Hematopoietic multipotent progenitor cell treated with erythropoietin and hydrocortisone succinate and interleukin-3 and kit ligand, for 15 days (in vitro differentiated cells): ENCODE results near the gene EEF2.
"Not testable (repeated sequence)": the region's sequence is repeated elsewhere in the genome, so short reads cannot be mapped to it uniquely, and the experiment has no call there.

ENCODE experiments used
- DNase-seq: peaks from one replicate; pipeline ENCODE4 v3.0.0-alpha.2; 2015; ENCODE audit warnings: low spot score

Gene EEF2

DNA sequence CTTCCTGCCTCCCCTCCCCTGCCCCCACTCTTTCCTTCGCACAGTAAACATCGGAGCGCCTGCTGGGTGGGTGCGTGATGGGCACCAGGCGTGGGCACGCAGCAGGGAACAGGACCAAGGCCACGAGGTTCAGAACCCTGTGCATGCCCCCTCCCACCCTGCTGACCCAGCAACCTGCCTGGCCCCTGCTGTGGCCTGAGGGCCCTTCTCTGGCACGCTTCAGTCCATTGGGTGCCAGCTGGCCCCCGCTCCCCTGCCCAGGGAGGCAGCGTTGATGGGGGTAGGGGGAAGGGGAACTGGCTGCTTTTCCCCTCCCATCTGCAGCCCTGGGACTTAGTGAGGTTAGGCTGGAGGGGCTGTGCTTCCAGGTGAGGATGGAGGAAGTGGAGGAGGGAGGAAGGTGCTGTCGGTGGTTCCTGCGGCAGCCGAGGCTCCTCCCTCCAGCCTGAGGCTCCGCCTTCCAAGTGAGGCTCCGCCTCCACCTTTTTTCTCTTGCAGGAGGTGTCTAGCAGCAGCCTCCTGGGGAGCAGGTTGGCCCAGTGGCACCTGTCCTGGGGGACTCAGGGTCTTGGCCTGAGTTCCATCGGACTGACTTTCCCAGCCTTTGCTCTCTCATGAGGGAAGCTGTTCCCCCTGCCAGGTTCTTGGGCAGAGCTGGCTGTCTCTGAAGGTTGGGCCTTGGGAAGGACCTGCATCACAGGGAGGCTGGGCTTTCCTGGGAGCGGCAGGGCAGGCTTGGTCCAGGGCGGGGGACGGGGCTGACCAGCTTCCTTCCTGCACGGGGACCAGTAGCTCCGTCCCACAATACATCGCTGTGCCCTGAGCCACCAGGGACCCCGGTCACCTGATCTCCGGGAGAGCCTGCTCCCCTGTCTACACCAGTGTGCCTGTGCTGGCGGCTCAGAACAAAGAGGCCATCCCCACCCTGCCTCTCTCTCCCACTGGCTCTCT is 29.6 kb upstream of the EEF2 start:
- DNase-seq = peak; percentile 48

DNA sequence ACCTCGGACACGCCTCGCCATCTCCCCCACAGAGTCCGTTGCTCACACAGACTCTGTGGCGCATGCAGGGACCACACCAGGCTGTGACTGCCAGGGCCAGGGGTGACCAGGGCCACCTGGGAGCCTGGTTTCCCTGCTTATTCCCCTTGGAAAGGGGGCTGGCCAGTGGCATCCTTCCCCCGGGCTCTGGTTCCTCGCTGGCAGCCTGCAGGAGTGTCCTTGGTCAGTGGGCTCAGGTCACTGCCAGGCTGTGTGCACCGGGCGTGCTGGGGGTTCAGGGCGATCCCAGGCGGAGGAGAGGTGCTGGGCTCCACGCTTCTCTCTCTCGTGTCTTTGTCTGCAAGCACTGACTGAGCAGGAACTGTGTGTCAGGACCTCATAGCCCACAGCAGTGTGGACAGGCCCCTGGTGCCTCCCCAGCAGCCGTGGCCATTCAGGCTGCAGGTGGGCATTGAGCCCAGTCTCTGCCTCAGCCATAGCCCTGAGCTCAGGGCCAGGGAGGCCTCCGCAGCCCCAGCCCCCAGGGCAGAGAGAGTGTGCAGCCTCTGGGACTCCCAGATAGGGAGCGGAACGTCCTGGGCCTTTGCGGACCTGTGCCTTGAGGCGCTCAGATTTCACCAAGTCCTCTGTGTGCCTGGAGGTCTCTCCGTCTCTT is 28.8 kb upstream of the EEF2 start:
- no peak for DNase-seq

DNA sequence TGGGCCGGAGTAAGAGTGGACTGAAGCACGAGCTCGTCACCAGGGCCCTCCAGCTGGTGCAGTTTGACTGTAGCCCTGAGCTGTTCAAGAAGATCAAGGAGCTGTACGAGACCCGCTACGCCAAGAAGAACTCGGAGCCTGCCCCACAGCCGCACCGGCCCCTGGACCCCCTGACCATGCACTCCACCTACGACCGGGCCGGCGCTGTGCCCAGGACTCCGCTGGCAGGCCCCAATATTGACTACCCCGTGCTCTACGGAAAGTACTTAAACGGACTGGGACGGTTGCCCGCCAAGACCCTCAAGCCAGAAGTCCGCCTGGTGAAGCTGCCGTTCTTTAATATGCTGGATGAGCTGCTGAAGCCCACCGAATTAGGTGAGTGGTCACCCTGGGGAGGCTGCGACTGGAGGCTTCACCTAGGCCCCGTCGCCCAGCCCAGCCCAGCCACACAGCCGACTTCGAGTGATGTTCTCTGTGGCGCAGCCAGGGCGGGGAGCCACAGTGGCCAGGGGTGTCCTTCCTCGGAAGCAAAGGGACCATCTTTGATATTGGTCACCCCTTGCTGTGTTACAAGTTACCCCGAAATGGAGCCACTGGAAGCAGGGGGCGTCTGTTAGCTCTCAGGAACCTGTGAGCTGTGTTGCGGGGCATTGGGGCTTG is 27.8 kb upstream of the EEF2 start:
- DNase-seq = no peak

DNA sequence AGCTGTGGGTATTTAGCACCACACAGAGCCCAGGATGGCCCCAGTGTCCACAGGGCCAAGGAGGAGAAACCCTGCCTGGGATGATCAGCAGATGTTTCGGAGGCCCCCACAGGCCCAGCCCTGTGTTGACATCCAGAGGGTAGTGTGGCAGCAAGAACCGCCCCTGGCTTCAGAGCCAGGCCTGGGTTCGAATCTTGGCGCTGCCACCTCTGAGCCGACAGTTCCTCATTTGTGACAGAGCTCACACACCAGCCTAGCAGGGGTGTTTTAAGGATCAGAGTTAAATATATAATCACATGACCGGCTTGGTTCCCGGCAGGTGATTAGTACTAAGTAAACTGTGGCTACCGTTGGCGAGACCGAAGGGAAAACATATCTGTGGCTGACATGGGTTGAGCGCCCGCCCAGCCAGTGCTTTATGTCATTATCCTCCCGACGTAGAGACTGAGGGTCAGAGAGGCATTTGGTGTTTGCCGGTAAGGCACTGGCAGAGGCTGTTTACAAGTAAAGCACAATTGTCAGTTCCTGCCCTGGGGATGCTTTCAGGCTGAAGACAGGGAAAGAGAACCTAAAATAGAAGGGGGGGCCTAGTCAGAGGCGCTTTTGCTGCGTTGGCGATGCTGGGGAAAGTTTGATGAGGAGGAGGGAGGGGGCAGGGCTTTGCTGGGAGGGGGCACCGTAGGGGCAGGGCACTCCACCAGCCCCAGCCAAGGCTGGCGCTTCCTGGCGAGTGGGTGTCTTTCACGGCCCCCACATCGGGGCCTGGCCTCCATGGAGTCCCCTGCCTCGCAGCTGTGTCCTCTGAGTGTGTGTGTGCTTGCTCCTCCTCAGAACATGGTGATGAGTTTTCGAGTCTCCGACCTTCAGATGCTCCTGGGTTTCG is 27.1 kb upstream of the EEF2 start:
- DNase-seq = no peak

DNA sequence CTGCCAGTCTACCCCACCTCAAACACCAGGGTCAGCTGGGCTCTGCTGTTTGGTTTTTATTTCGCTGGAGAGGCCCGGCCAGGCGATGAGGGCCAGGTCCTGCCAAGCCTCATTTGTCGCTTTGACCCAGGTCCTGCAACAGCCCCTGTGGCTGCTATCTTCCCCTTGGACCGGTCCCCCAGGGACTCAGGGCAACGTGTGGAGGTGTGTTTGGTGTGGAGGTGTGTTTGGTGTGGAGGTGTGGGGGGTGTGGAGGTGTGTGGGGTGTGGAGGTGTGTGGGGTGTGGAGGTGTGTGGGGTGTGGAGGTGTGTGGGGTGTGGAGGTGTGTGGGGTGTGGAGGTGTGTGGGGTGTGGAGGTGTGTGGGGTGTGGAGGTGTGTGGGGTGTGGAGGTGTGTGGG is 26.2 kb upstream of the EEF2 start:
- not testable (repeated sequence) for DNase-seq

DNA sequence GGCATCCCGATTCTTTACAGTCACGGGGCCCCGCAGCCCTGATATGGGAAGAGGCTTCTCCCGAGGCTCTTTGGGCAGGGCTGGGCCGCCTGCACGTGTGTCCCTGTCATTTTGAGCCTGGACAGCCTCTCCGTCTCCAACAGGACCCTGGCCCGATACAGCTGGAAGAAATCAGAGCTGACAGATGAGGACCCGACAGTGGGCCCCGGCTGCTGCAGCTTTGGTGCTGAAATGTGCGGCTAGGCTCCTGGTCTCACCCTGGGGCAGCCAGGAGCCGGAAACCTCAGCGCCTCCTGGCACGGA is 25.5 kb upstream of the EEF2 start:
- DNase-seq = no peak

DNA sequence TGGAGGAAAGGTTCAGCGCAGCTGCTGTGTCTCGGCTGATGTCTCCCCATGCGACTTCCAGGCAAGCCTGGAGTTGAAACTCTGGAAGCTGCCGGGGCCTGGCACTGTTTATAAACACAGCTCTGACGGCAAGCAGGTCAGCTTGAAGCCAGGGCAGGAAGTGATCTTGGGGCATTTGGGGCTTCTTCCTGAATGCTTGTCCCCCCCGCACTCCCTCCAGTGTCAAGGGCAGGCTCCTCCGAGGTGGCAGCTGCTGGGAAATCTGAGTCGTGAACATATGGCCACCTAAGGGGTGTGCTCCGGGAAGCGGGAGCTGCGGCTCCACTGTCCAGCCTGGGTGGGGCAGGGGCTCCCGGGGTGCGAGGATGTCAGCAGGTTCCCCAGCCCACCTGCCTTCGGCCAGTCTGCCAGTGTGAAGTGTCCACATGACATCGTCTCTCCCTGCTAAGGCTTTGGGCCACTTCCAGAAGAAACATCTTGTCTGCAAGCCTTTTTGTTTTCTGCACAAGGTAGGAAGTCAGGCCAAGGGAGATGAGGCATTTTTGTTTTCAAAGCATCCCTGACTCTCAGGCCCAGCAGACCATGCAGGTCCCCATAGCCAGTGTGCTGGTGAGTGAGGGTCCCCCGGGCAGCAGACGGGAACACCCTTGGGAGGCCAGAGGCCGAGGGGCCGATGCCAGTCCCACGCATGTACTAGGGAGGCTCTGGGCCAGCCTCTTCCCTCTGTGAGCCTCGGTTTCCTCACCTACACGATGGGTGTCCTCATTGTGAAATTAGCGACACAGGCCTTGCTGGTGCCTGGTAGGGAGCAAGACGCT is 24.9 kb upstream of the EEF2 start:
- DNase-seq = no peak

DNA sequence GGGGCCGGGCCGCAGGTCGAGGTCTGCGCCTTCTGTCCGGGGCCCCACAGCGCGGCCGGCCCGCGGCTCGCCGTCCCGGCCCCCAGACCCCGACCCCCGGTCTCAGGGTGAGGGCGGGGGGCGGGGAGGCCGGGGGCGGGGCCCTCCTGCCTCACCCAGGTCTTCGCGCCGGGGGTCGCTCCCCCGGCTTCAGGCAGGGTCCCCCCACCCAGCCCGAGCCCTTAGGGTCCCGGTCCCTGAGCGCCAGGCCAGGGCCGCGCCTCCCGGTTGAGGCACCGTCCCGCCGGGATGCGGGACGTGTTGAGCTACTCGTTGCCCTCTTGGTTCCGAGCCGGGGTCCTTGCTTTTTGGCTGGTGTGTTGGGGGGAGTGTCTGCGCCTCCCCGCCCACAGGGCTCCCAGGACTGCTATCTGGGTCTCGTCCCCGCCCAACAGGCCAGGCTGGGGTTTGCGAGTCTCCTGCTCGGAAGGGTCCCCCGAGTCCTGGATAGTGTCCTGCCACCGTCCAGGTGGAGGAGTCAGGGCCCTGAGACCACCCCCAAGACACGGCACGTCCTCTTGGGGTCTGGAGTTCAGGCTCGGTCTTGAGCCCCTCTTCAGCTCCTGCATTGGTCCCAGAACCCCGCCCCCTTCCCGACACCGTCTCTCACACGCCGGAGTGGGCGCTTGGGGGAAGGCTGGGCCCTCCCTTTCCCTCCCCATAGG is 22.7 kb upstream of the EEF2 start:
- DNase-seq = peak; percentile 57

DNA sequence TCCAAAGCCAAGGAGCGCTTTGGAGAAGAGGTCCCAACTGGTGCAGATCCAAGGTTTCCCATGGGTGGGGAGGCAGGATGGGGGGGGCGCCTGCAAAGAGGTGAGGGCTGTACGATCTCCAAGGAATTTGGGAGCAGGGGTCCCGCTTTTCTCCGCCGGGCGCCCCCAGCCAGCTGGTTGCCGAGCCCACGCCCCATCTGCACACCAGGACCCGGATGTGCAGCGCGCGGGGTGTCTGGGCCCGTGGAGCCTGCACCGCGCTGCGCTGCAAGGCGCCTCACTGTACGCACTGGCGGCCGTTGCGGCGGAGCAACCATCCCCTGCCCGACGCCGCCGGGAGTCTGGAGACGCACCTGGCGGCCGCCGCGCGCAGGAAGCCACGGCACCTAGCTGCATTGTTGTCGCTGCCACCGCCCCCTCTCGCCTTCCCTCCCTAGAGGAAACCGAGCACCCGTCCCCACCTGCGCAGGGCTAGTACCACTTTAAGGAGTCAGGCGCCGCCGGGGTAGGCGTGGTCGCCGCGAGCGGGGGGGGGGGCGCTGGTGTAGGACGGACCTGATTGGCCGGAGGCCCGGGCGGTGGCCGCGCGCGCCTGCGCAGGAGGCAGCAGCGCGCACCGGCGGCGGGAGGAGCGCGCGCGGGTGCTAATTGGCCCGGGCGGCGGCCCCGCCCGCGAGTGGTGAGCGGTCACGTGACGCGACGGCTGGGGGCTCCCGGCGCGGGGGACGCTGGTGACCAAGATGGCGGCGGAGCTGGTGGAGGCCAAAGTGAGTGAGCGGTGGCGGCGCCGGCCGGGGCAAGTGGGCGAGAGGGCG is 22.0 kb upstream of the EEF2 start, which contains the start of gene PIAS4:
Gene PIAS4, plus strand, starts transcription at position 716 of the 815 bp plus-strand sequence. Its CDS starts 25 bp downstream, at position 741.
- peak; percentile 97 for DNase-seq

DNA sequence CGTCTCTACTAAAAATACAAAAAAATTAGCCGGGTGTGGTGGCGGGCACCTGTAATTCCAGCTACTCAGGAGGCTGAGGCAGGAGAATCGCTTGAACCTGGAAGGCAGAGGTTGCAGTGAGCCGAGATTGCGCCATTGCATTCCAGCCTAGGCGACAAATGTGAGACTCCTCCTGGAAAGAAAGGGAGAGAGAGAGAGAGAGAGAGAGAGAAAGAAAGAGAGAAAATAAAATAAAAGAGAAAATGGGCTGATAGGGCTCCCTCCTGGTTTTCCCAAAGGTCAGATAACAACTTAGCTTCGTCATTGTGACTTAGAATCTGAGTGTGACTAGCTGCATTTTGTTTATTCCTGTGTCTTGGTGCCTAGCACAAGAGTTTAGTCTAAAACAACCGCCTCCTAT is 20.2 kb upstream of the EEF2 start:
- DNase-seq = peak; percentile 60

DNA sequence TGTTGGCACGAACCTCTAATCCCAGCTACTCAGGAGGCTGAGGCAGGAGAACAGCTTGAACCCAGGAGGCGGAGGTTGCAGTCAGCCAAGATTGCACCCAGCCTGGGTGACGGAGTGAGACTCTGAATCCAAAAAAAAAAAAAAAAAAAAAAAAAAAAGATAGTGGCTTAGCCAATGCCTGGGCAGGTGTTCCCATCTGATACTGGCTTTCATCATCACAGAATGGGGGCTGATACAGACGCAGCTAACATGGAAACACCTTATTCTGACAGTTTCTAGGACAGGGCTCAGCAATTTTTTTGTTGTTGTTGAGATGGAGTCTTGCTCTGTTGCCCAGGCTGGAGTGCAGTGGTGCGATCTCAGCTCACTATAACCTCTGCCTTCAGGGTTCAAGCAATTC is 15.5 kb upstream of the EEF2 start:
- peak; percentile 32 for DNase-seq

DNA sequence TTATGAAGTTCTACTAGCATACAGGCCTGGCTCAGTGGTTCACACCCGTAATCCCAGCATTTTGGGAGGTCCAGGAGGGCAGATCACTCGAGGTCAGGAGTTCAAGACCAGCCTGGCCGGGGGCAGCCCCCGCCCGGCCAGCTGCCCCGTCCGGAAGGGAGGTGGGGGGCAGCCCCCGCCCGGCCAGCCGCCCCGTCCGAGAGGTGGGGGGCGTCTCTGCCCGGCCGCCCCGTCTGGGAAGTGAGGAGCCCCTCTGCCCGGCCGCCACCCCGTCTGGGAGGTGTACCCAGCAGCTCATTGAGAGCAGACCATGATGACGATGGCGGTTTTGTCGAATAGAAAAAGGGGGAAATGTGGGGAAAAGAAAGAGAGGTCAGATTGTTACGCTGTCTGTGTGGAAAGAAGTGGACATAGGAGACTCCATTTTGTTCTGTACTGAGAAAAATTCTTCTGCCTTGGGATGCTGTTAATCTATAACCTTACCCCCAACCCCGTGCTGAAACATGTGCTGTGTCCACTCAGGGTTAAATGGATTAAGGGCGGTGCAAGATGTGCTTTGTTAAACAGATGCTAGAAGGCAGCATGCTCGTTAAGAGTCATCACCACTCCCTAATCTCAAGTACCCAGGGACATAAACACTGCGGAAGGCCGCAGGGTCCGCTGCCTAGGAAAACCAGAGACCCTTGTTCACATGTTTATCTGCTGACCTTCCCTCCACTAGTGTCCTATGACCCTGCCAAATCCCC is 13.6 kb upstream of the EEF2 start:
- DNase-seq = not testable (repeated sequence)

DNA sequence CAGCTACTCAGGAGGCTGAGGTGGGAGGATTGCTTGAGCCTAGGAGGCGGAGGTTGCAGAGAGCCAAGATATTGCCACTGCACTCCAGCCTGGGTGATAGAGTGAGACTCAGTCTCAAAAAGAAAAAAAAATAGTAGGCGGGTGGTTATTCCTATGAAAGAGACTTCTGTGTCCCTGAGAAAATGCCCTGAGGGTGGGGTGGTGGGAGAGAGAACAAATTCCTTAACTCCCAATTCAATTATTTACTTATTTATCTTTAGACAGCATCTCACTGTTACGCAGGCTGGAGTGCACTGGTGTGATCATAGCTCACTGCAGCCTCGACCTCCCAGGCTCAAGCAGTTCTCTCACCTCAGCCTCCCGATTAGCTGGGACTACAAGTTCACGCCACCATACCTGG is 10.3 kb upstream of the EEF2 start:
- DNase-seq = no peak

DNA sequence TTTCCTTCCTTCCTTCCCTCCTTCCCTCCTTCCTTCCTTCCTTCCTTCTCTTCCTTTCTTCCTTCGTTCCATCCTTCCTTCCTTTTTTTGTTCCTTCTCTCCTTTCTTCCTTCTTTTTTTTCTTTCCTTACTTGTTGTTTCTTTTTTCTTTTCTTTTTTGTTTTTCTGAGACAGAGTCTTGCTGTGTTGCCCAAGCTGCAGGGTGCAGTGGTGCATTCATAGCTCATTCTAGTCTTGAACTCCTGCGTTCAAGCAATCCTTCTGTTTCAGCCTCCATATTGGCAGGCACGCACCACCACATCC is 5.5 kb upstream of the EEF2 start:
- DNase-seq = no peak

DNA sequence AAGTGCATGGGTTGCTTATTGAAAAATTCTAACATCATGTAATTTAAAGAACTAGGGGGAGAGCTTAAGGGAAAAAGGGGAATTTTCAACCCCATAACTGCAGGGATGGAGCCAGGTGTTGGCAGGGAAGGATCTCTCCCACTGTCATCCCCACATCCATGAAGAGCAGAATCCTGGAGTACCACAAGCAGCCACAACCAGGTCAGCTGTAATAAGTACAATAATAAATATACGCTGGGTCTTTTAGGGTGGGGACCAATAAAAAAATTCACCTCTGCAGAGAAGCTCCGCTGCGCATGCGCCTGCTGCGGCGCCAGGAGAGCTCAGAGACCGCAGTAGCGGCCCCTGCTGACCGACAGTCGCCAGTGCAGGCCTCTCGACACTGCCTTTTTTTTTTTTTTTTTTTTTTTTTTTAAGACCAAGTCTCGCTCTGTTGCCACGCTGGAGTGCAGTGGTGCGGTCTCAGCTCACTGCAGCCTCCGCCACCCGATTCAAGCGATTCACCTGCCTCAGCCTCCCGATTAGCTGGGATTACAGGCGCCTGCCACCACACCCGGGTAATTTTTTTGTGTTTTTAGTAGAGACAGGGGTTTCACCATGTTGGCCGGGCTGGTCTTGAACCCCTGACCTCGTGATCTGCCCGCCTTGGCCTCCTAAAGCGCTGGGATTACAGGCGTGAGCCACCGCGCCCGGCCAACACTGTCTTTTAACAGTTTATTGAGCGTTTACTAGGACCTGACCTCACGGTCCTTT is 2.5 kb upstream of the EEF2 start:
- peak; percentile 92 for DNase-seq

DNA sequence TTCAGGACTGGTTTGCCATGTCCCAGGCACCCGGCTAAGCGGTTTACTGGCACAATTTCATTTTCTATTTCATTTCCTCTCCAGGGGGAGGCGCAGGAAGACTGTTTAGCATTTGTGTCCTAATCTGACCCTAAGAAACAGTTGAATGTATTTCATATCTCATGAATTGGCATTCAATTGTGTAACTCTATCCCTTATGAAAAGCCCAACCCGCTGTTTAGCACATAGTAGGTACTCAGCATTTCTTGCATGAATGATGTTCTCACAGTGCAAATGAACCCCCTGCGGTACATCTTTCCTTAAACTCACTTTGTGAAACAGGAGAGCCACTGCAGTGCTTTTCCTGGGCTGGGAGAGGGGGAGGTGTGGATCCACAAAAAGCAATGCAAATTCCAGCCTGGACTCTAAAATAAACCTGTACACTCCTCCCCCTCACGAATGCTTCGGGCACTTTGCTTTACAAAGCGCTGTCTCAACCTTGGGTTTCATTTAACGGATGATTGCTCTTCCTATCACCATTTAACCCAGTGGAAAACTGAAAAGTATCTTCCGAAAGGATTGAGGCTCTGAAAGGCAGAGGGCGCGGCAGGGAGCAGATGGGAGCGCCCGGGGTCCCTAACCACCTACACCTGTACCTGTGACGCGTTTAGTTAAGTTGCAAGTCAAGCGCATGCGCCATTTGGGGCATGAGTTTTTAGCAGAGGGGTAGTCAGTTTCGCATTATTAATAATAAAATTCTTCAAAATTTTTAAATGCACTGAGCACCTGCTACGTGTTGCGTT is 1.2 kb upstream of the EEF2 start:
- DNase-seq = peak; percentile 88

DNA sequence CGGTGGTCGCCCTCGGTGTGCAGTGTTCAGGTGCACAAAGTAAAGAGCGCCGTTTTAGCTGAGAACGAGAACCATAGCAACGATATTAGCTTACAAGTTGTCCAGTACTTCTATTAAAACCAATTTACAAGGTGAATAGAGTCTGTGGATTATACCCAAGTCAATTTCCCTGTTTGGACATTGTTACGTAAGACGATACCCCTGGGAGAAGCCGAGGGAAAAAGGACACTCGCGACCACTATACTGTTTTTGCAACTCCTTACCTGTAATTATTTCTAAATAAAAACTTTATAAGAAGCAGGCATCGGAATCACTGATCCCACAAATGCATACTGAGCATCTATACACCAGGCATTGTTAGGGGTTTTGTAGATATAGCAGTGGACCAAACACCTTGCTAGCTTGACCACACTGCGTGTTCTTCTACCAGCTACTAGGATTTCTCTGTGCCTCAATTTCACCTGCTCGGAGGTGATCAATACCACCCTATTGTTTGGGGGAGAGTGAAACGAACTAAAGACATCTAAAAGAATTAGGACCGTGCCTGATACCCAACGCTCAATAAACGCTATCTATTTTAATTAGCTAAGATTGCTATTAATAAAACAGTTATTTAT is 488 bp upstream of the EEF2 start:
- no peak for DNase-seq
